Lower leg skin (tissue), 3 donors: Measurements from ENCODE around the gene CES2.

Experiments
- CTCF ChIP-seq, 3 donors: fragments of 450-650 bp; IDR thresholded peaks; one replicate each; pipeline ENCODE4 v1.5.1; 2016; ENCODE audit warnings: antibody characterized with exemption in 3 of 3, mild to moderate bottlenecking in 3 of 3, moderate library complexity in 2 of 3
- POLR2A ChIP-seq, 2 donors: fragments of 450-650 bp; IDR thresholded peaks; one replicate each; pipeline ENCODE4 v1.6.1; 2016 to 2017; ENCODE audit warnings: antibody characterized with exemption in 2 of 2, mild to moderate bottlenecking in 1 of 2, moderate library complexity in 1 of 2

- TF ChIP-seq CTCF (IDR thresholded peaks at IDR 0.05) (no peak), POLR2A (IDR thresholded peaks at IDR 0.05) (no peak)
Observed at GRCh38 chr16:66908762-66909559, 26.4 kb upstream of the CES2 start.
